Measurements from ENCODE around the gene LENG9. TPM values are rescaled to one million over a fixed set of nuclear protein-coding genes. Genes with fewer than 3 reads are reported as not detected.
"Not testable (repeated sequence)": the region's sequence is repeated elsewhere in the genome, so short reads cannot be mapped to it uniquely, and the experiment has no call there.

The LENG9 gene
- 3.8 and 8.2 TPM in 2 replicates for total RNA-seq (2014; rRNA removed)
- 2.4 TPM for polyA plus RNA-seq (2012)

GRCh38 chr19:54463531-54464043 lies at the start of gene LENG9:
Gene LENG9, minus strand, starts transcription at chr19:54463778. Its CDS starts 252 bp downstream, at chr19:54463526.
- DNase-seq (ENCODE audit: low read depth) = peak; percentile 97

GRCh38 chr19:54509200-54509940 lies 45.8 kb upstream of the LENG9 start:
- DNase-seq (ENCODE audit: low read depth) = not testable (repeated sequence)

- not testable (repeated sequence) for DNase-seq (ENCODE audit: low read depth)
Observed at GRCh38 chr19:54508487-54508886, 44.9 kb upstream of the LENG9 start.

GRCh38 chr19:54507824-54508223 lies 44.2 kb upstream of the LENG9 start:
- DNase-seq (ENCODE audit: low read depth) = no peak

- not testable (repeated sequence) for DNase-seq (ENCODE audit: low read depth)
Observed at GRCh38 chr19:54507038-54507717, 43.6 kb upstream of the LENG9 start.

- DNase-seq (ENCODE audit: low read depth) = no peak
Observed at GRCh38 chr19:54506079-54506478, 42.5 kb upstream of the LENG9 start.

- DNase-seq (ENCODE audit: low read depth) = not testable (repeated sequence)
Observed at GRCh38 chr19:54505542-54505941, 42.0 kb upstream of the LENG9 start.

GRCh38 chr19:54502518-54503048 lies 39.0 kb upstream of the LENG9 start, which contains the start of gene LAIR2:
Gene LAIR2, plus strand, starts transcription at chr19:54502831. Its CDS starts 88 bp downstream, at chr19:54502919.
- DNase-seq (ENCODE audit: low read depth) = no peak

GRCh38 chr19:54498451-54498772 lies 34.8 kb upstream of the LENG9 start:
- DNase-seq (ENCODE audit: low read depth) = not testable (repeated sequence)

GRCh38 chr19:54497747-54498450 lies 34.3 kb upstream of the LENG9 start:
- peak; percentile 40 for DNase-seq (ENCODE audit: low read depth)

- not testable (repeated sequence) for DNase-seq (ENCODE audit: low read depth)
Observed at GRCh38 chr19:54495284-54495683, 31.7 kb upstream of the LENG9 start.

- DNase-seq (ENCODE audit: low read depth) = no peak
Observed at GRCh38 chr19:54493967-54494585, 30.5 kb upstream of the LENG9 start.

GRCh38 chr19:54493056-54493455 lies 29.5 kb upstream of the LENG9 start:
- DNase-seq (ENCODE audit: low read depth) = not testable (repeated sequence)

- DNase-seq (ENCODE audit: low read depth) = no peak
Observed at GRCh38 chr19:54492568-54492967, 29.0 kb upstream of the LENG9 start.

- DNase-seq (ENCODE audit: low read depth) = no peak
Observed at GRCh38 chr19:54489766-54490165, 26.2 kb upstream of the LENG9 start.

- no peak for DNase-seq (ENCODE audit: low read depth)
Observed at GRCh38 chr19:54489341-54489740, 25.8 kb upstream of the LENG9 start.

- peak; percentile 42 for DNase-seq (ENCODE audit: low read depth)
Observed at GRCh38 chr19:54485851-54486250, 22.3 kb upstream of the LENG9 start.

GRCh38 chr19:54484451-54484850 lies 20.9 kb upstream of the LENG9 start:
- DNase-seq (ENCODE audit: low read depth) = no peak

GRCh38 chr19:54482889-54483288 lies 19.3 kb upstream of the LENG9 start:
- peak; percentile 49 for DNase-seq (ENCODE audit: low read depth)

GRCh38 chr19:54481326-54481930 lies 17.9 kb upstream of the LENG9 start:
- peak; percentile 52 for DNase-seq (ENCODE audit: low read depth)

- no peak for DNase-seq (ENCODE audit: low read depth)
Observed at GRCh38 chr19:54480051-54480450, 16.5 kb upstream of the LENG9 start.
